Ishikawa (cell line): Measurements from ENCODE around the gene SOX12.

Experiments used
- CEBPB ChIP-seq: IDR thresholded peaks from 2 replicates; pipeline ENCODE4 v1.6.1; 2012
- CREB1 ChIP-seq: IDR thresholded peaks from 2 replicates; pipeline ENCODE4 v1.6.1; 2012; ENCODE audit warnings: low read depth
- EGR1 ChIP-seq: IDR thresholded peaks from 2 replicates; pipeline ENCODE4 v1.6.1; 2012
- EP300 ChIP-seq: IDR thresholded peaks from 2 replicates; pipeline ENCODE4 v1.6.1; 2012; ENCODE audit warnings: borderline replicate concordance
- FOXM1 ChIP-seq: IDR thresholded peaks from 2 replicates; pipeline ENCODE4 v1.6.1; 2012; ENCODE audit warnings: low read depth, borderline replicate concordance
- MAX ChIP-seq: IDR thresholded peaks from 2 replicates; pipeline ENCODE4 v1.6.1; 2012
- NFIC ChIP-seq: IDR thresholded peaks from 2 replicates; pipeline ENCODE4 v1.6.1; 2012
- RAD21 ChIP-seq: IDR thresholded peaks from 2 replicates; pipeline ENCODE4 v1.6.1; 2012; ENCODE audit warnings: low read depth
- TAF1 ChIP-seq: IDR thresholded peaks from 2 replicates; pipeline ENCODE4 v1.6.1; 2012; ENCODE audit warnings: low read depth, mild to moderate bottlenecking
- TCF12 ChIP-seq: IDR thresholded peaks from 2 replicates; pipeline ENCODE4 v1.6.1; 2012; ENCODE audit warnings: low read depth
- TEAD4 ChIP-seq: IDR thresholded peaks from 2 replicates; pipeline ENCODE4 v1.6.1; 2012
- USF1 ChIP-seq: IDR thresholded peaks from 2 replicates; pipeline ENCODE4 v1.6.1; 2012
- YY1 ChIP-seq: IDR thresholded peaks from 2 replicates; pipeline ENCODE4 v1.6.1; 2012; ENCODE audit warnings: low read depth
- ZBTB7A ChIP-seq: IDR thresholded peaks from 2 replicates; pipeline ENCODE4 v1.6.1; 2012; ENCODE audit warnings: low read depth
- TF ChIP-seq, protein P1 (sequence below): IDR thresholded peaks from 2 replicates; pipeline ENCODE4 v1.6.1; 2012; ENCODE audit warnings: low read depth, mild to moderate bottlenecking

SOX12 gene

DNA sequence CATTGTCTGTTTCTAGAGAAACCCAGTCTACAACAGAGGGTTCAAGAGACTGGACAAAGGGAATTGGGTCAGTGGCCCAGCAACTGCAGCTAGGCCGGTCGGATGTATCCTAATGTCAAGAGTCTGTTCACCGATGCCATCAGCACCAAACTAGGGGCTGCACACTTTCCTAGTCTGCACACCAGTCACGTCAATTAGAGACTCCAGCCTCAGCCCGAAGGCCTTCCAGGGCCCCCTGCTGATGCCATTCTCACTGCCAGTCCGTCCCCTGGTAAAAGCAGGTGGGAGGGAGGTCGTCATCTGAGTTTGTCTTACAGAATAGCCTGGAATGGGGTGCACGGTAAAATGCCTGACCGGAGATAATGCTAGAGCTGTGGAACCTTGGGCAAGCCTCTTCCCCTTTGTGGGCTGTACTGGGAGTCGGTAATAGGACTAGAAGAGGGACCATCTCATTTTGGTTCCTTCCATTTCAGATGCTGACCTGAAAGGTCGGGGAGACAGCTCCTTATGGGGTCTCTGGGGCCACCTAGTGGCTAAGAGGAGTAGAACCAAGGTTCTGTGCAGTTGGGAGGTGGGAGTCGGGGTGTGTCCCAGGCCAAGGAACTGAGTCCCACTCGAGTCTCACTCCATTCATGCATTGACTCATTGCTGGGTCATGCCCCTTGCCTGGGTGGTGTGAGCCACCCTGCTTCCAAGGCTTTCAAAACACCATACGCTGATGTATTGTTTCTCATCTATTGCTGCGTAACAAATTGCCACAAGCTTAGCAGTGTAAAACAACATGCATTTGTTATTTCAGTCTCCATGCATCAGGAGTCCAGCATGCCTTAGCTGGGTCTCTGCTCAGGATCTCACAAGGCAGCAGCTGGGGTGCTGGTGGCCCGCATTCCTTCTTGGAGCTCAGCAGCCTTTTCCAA lies 5.1 kb downstream of the SOX12 start:
- TF ChIP-seq CREB1 = no peak
- TF ChIP-seq ZBTB7A = 0 out of 2 replicates have a peak, but pooled peaks have one; percentile 32
- peak; percentile 85 for TF ChIP-seq RAD21
- no peak for TF ChIP-seq USF1
- no peak for TF ChIP-seq TAF1
- no peak for TF ChIP-seq NFIC

DNA sequence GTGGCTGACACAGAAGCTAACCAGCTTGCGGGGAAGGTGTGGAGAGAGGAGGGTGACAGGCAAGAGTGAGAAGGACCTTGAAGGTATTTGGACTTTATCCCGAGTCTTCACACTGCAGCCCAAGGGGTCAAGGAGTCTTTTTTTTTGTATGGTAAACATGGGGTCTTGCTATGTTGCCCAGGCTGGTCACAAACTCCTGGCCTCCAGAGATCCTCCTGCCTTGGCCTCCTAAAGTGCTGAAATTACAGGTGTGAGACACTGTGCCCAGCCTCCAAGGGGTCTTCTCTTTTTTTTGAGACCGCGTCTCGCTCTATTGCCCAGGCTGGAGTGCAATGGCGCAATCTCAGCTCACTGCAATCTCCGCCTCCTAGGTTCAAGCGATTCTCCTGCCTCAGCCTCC lies 9.2 kb downstream of the SOX12 start:
- TF ChIP-seq TCF12 (no peak), TEAD4 (no peak), CEBPB (no peak), ZBTB7A (no peak)

GRCh38 chr20:341682-342081 lies 16.3 kb downstream of the SOX12 start:
- TF ChIP-seq CEBPB = no peak
- peak; percentile 50 for TF ChIP-seq NFIC
- TF ChIP-seq FOXM1 = no peak
- peak; percentile 85 for TF ChIP-seq YY1
- no peak for TF ChIP-seq EGR1
- no peak for TF ChIP-seq TCF12
- peak; percentile 77 for TF ChIP-seq MAX

GRCh38 chr20:343107-343506 lies 17.8 kb downstream of the SOX12 start:
- TF ChIP-seq TEAD4 (no peak), RAD21 (no peak), CREB1 (no peak), FOXM1 (no peak)

DNA sequence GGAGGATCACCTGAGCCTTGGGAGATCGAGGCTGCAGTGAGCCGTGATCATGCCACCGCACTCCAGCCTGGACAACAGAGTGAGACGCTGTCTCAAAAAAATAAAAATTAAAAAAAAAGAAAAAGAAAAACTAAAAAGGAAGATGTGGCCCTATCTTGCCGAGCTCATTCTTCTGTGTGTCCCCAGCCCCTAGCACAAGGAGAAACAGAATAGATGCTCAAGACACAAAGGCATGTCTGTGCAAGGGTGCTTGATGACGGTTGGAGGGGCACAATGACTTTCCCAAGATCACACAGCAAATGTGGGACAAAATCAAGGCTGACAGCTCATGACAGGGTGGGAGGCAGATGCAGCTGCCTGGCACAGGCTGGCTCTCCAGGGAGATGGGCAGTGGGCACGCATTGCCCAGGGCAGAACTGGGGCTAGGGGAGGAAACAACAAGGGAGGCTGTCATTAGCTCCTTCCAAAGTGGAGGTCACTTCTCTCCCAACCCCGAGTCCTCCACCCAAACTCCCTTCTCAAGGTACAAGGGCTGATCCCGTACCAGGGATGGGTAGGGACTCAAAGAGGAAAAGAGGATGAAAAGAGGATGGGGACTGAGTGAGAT lies 20.8 kb downstream of the SOX12 start:
- TF ChIP-seq CREB1 (no peak), YY1 (no peak), ZBTB7A (no peak), EGR1 (no peak), RAD21 (no peak), EP300 (no peak), TEAD4 (no peak)
- TF ChIP-seq, protein P1, sequence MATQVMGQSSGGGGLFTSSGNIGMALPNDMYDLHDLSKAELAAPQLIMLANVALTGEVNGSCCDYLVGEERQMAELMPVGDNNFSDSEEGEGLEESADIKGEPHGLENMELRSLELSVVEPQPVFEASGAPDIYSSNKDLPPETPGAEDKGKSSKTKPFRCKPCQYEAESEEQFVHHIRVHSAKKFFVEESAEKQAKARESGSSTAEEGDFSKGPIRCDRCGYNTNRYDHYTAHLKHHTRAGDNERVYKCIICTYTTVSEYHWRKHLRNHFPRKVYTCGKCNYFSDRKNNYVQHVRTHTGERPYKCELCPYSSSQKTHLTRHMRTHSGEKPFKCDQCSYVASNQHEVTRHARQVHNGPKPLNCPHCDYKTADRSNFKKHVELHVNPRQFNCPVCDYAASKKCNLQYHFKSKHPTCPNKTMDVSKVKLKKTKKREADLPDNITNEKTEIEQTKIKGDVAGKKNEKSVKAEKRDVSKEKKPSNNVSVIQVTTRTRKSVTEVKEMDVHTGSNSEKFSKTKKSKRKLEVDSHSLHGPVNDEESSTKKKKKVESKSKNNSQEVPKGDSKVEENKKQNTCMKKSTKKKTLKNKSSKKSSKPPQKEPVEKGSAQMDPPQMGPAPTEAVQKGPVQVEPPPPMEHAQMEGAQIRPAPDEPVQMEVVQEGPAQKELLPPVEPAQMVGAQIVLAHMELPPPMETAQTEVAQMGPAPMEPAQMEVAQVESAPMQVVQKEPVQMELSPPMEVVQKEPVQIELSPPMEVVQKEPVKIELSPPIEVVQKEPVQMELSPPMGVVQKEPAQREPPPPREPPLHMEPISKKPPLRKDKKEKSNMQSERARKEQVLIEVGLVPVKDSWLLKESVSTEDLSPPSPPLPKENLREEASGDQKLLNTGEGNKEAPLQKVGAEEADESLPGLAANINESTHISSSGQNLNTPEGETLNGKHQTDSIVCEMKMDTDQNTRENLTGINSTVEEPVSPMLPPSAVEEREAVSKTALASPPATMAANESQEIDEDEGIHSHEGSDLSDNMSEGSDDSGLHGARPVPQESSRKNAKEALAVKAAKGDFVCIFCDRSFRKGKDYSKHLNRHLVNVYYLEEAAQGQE = no peak

DNA sequence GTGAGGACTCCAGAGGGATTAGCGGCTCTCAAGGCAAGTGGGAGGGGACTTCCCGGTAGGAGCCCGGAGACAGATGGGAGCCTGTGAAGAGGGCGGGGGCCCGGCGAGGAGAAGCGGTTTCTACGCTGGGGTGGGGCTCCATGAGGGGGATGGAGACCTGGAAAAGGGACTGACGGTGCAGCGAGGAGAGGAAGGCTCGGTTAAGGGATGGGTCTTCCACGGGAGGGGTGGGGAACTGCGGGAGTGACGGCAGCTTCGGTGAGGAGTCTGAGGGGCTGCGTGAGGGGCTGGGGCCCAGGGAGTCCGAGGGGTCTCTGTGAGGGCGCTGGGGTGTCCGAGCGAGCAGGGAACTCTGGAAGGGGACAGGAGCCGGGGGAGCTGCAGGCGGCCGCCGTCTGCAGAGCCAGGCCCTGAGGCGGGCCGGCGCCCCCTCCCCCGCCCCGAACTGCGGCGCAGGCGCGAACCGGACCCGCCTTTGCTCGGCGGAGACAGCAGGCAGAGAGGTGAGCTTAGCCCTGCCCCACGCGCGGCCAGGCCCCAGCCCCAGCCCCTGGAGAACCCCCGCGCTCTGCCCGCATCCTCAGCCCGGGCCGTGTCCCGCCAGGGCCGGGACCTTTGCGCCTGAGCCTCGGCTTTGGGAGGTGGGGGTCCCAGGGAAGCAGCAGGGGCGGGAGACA lies 21.4 kb downstream of the SOX12 start, which contains the start of gene NRSN2:
TSS of gene NRSN2 (plus strand) at position 472 of the 677 bp plus-strand sequence. CDS start 2,533 bp downstream, outside the sequence.
- TF ChIP-seq EGR1 = no peak
- no peak for TF ChIP-seq TCF12
- no peak for TF ChIP-seq EP300
- no peak for TF ChIP-seq CEBPB
- peak; percentile 17; the same call in 1 of the 2 replicates for TF ChIP-seq TAF1
- peak; percentile 59 for TF ChIP-seq MAX
- TF ChIP-seq ZBTB7A = 0 out of 2 replicates have a peak, but pooled peaks have one; percentile 76
- TF ChIP-seq, protein P1 = no peak

DNA sequence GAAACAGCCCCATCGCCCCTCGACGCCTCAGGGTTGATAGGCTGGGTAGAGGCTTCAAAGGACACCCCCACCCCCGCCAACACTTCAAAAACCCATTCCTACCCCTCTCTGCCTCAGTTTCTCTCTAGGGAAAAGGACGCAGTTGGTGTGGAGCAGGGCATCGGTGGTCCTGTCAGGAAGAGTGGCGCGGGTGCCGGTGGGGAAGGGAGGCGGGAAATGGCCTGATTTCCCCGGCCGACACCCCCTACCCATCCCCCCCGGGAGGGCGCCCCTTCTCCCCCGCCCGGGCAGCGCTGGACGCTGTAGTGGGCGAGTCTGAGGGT lies 21.9 kb downstream of the SOX12 start:
- TF ChIP-seq CEBPB (no peak), EGR1 (no peak), TAF1 (0 out of 2 replicates have a peak, but pooled peaks have one; percentile 3), FOXM1 (no peak), MAX (no peak)
